ENCODE data around the gene ZP1.

- TF ChIP-seq POLR2A (IDR thresholded peaks at IDR 0.05) (no peak), CTCF (IDR thresholded peaks at IDR 0.05) (no peak)
Observed at GRCh38 chr11:60838132-60838531, 29.2 kb upstream of the ZP1 start.

All from testis (tissue), 2 donors.